GM12875 (cell line): ENCODE data around the gene SLC25A33.
A peak's percentile ranks its signal among the peaks of the same experiment; 100 is the strongest.

Source experiments
- H3K4me3 ChIP-seq: one replicate; pipeline ENCODE4 v1.5.1; 2011; ENCODE audit warnings: low read depth, low read length, control low read depth
- TF ChIP-seq, protein P1 (sequence below): IDR thresholded peaks from 2 replicates; pipeline ENCODE4 v1.5.1; 2011; ENCODE audit warnings: low read depth, mild to moderate bottlenecking, control low read depth, inconsistent platforms, low read length, moderate library complexity, borderline replicate concordance; ENCODE audit not compliant: insufficient read depth

The SLC25A33 gene

DNA sequence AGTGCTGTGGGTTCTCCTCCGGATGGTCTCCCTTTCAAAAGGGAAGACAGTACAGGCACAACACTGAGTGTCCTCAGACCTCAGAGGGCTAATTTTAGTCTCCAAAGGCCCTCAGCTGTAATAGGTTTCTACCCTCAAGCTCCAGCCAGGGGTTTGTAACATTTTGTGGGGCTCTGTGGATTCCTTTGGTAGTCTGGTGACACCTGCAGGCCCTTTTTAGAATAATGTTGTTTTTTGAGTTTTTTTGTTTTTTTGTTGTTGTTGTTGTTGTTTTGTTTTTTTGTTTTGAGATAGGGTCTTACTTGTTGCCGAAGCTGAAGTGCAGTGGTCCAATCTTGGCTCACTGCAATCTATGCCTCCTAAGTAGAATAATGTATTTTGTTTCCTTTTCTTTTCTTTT lies 34.5 kb downstream of the SLC25A33 start:
- TF ChIP-seq, protein P1, sequence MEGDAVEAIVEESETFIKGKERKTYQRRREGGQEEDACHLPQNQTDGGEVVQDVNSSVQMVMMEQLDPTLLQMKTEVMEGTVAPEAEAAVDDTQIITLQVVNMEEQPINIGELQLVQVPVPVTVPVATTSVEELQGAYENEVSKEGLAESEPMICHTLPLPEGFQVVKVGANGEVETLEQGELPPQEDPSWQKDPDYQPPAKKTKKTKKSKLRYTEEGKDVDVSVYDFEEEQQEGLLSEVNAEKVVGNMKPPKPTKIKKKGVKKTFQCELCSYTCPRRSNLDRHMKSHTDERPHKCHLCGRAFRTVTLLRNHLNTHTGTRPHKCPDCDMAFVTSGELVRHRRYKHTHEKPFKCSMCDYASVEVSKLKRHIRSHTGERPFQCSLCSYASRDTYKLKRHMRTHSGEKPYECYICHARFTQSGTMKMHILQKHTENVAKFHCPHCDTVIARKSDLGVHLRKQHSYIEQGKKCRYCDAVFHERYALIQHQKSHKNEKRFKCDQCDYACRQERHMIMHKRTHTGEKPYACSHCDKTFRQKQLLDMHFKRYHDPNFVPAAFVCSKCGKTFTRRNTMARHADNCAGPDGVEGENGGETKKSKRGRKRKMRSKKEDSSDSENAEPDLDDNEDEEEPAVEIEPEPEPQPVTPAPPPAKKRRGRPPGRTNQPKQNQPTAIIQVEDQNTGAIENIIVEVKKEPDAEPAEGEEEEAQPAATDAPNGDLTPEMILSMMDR = peak; percentile 33; the same call in 1 of the 2 replicates
- H3K4me3 ChIP-seq = no peak overlapping the region

DNA sequence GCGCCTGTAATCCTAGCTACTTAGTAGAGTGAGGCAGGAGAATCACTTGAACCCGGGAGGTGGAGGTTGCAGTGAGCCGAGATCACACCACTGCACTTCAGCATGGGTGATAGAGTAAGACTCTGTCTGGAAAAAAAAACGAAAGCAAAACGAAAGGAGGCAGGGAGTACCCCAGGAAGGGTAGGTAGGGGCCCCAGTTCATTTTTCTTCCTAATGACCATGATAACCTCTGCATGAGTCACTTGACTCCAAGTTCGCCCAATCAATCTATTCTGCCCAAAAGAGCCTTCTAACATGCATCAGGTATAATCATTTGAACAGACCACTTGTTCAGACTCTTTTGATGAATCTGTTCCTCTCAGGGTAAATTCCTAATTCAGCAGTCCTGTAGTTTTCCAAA lies 36.2 kb downstream of the SLC25A33 start:
- no peak overlapping the region for H3K4me3 ChIP-seq
- TF ChIP-seq, protein P1 = no peak

DNA sequence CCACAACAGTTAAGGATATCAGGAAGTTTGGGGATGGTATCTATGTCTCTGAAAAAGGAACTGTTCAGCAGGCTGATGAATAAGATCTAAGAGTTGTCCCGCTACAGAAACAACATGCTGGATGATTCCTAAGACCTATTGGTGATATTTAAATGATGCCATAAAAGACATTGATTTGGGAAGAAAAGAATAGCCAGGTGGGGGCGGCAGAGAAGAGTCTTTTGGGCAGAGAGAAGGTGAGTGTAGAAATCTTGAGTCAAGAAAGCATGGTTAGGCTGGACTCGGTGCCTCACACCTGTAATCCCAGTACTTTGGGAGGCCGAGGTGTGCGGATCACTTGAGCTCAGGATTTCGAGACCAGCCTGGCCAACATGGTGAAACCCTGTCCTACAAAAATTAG lies 37.6 kb downstream of the SLC25A33 start:
- TF ChIP-seq, protein P1 = no peak
- no peak overlapping the region for H3K4me3 ChIP-seq

DNA sequence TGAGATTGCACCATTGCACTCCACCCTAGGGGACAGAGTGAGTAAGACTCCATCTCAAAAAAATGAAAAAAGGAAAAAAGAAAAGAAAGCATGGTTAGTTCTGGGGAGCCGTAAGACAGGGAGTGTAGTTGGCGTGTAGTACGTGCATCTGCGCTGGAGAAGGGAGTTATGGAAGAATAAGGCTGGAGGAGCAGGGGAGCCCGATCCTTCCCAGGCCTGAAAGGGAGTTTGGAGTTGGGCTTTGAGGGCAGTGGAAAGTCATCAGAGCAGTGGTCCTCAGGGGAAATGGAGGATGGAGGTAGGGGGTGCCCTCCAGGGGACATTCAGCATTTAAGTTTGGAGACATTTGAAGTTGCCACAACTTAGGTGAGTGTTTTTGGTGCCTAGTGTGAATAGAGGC lies 38.2 kb downstream of the SLC25A33 start:
- H3K4me3 ChIP-seq = no peak overlapping the region
- TF ChIP-seq, protein P1 = no peak

DNA sequence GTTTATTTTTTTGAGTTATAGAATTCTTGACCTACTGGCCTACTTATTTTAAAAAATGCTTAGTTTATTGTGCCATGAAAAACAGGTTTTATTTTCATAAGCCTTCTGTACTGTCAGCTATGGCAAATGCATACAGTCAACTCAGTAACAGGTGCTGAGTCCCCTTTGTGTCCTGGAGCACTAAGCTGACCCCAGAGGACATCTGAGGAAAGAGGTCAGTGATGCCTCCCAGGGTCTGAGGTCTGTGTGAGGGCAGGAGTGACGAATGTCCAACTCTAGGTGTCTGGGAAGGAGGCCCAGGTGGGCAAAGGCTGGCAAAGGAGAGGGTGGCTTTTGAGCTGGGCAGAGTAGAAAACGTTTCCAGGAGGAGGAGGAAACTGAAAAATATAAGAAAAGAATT lies 41.7 kb downstream of the SLC25A33 start:
- TF ChIP-seq, protein P1 = no peak
- H3K4me3 ChIP-seq = no peak overlapping the region

DNA sequence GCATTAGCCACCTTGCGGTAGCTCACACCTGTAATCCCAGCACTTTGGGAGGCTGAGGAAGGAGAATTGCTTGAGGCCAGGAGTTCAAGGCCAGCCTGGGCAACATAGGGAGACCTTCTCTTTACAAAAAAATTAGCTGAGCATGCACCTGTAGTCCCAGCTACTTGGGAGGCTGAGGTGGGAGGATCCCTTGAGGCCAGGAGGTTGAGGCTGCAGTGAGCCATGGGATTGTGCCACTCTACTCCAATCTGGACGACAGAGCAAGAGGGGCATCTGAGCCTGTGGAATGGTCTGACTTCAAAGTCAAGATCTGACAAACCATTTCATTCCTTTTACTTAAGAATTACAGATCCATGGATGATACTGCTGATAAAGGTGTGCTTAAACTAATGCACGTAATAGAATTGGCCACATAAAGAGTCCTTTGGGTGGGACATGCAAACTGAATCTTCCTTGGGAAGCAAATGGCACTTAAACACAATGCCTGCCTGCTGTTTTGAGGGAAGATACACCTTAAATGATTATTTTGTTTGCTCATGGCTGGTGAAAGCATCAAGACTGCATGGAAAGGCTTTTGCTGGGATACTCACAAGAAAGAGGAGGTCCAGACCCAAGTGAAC lies 47.0 kb downstream of the SLC25A33 start:
- TF ChIP-seq, protein P1 = no peak
- no peak overlapping the region for H3K4me3 ChIP-seq

DNA sequence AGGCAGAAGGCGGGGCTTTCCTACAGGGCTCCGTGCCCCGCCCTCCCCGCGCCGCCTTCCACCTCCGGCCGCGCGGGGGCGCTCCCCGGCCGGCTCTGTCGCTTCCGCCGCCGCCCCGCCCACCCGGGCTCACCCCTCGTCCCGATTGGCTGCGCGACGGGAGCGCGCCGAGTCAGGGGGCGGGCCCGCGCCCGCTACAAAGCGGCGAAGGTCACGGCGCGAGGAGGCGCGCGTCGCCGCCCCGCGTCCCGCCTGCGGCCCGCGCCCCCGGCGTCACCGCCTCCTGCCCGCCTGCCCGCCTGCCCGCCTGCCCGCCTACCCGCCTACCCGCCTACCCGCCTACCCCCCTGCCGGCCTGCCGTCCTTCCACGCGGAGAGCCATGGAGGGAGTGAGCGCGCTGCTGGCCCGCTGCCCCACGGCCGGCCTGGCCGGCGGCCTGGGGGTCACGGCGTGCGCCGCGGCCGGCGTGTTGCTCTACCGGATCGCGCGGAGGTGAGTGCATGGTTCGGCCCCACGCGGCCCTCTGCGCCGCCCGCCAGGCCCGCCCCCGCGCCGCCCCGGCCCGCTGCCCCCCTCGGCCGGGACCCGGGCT lies 49.4 kb downstream of the SLC25A33 start, which contains the start of gene TMEM201:
Gene TMEM201, plus strand, starts transcription at position 361 of the 593 bp plus-strand sequence. Its CDS starts 20 bp downstream, at position 381.
- peak within 1 kb of the TSS; percentile 80 for H3K4me3 ChIP-seq
- TF ChIP-seq, protein P1 = peak; percentile 87
